Measurements from ENCODE around the gene SFTA2. TPM values are rescaled to one million over a fixed set of nuclear protein-coding genes. Genes with fewer than 3 reads are reported as not detected.

SFTA2 gene
- total and polyA plus RNA-seq, 2 of the 8 experiments (the other 6 are each of a cell fraction or from before 2014, with no cell fraction given) = not detected

DNA sequence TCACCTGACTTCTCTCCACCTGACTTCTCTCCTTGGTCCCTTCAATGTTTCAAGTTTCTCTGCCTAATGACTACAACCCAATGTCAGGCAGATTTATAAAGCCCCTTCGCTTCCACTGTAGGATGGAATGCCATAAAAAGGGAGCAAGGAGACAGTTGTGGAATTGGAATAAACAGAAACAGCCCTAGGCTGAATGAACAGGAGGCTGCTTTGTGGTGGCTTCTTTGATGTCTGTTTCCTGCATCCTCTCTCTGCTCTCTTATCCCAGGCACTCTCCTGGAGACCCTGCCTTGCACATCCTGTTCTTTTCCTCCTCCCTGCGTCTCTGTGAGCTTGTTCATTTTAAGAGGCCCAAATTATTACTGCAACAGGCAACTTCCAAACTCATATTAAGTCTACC lies 25.7 kb upstream of the SFTA2 start:
- Histone ChIP-seq H3K4me2 (ENCODE audit: insufficient read depth in 1 of 2, low read depth in 2 of 2, low read length in 2 of 2) (no peak overlapping the region), H3K4me3 (ENCODE audit: extremely low read depth in 1 of 4, insufficient read depth in 2 of 4, low read depth in 3 of 4, low read length in 4 of 4) (no peak overlapping the region), H3K79me1 (ENCODE audit: low read depth, low read length) (no peaks in the 10 kb centered on the region), H2BK12ac (ENCODE audit: low read depth, low read length) (no peak overlapping the region), H3K9ac (replicated peaks in 1 of 4; ENCODE audit: extremely low read depth in 1 of 4, low read depth in 3 of 4, low read length in 3 of 4) (no peak overlapping the region), H4K8ac (ENCODE audit: extremely low read depth, insufficient read depth, low read length) (no peak overlapping the region), H2BK5ac (ENCODE audit: low read depth, low read length) (no peak overlapping the region), H3K4ac (replicated peaks; ENCODE audit: insufficient read length, low read depth, low read length) (no peak overlapping the region), H3K36me3 (ENCODE audit: control insufficient read depth in 2 of 4, insufficient read depth in 4 of 4, low read length in 3 of 4) (no peaks in the 10 kb centered on the region), H2BK15ac (ENCODE audit: low read length) (no peak overlapping the region), H4K91ac (replicated peaks; ENCODE audit: insufficient read length, low read length) (no peak overlapping the region), H3K23me2 (ENCODE audit: low read depth, low read length) (peaks cover 6% of the 10 kb centered on the region; the same call in 1 of the 2 replicates), H3K79me2 (ENCODE audit: control insufficient read depth in 1 of 2, insufficient read depth in 2 of 2, low read length in 2 of 2) (no peaks in the 10 kb centered on the region), H3K4me1 (replicated peaks in 1 of 4; ENCODE audit: control insufficient read depth in 3 of 4, insufficient read depth in 4 of 4, low read length in 3 of 4) (peaks cover 3 to 4% (median 4%) of the 10 kb centered on the region in 4 experiments; a peak in 4 of 7 replicates), H3K56ac (replicated peaks; ENCODE audit: insufficient read length, low read depth, low read length) (no peak overlapping the region), H3K27me3 (replicated peaks in 1 of 4; ENCODE audit: control insufficient read depth in 3 of 4, extremely low read depth in 1 of 4, insufficient read depth in 3 of 4, low read length in 3 of 4) (peaks cover 0 to 12% (median 9%) of the 10 kb centered on the region in 4 experiments; a peak in 5 of 7 replicates), H2BK120ac (replicated peaks; ENCODE audit: low read depth, low read length) (no peak overlapping the region), H3K14ac (ENCODE audit: insufficient read length) (no peak overlapping the region), H4K5ac (ENCODE audit: insufficient read length, low read depth, low read length) (no peak overlapping the region), H3K23ac (ENCODE audit: insufficient read length) (no peak overlapping the region), H2AK5ac (ENCODE audit: low read depth, low read length) (no peak overlapping the region), H4K20me1 (replicated peaks in 1 of 2; ENCODE audit: control insufficient read depth in 1 of 2, insufficient read depth in 2 of 2, low read length in 2 of 2) (no peaks in the 10 kb centered on the region), H3K27ac (ENCODE audit: low read depth, low read length) (no peak overlapping the region), H3K18ac (ENCODE audit: extremely low read depth, low read length) (no peak overlapping the region), H3K9me3 (ENCODE audit: insufficient read depth in 2 of 2, low read depth in 1 of 2, low read length in 1 of 2) (no peaks in the 10 kb centered on the region), H2BK20ac (ENCODE audit: low read length) (no peak overlapping the region), H2AFZ (ENCODE audit: low read length) (no peak overlapping the region)
- 80% methylated on average over 2 of the region's 2 CpGs; no CpG with 5 or more reads in 1 of the 2 experiments for WGBS, 2 experiments (ENCODE audit: extremely low coverage in 1 of 2, insufficient coverage in 1 of 2, insufficient read length in 1 of 2, insufficient replicate concordance in 2 of 2, low coverage in 1 of 2, low lambda C conversion rate in 2 of 2, missing lambda C conversion rate in 1 of 2)
- ChIA-PET POLR2A (ENCODE audit: partially characterized antibody) (no interaction called here), CTCF (ENCODE audit: partially characterized antibody) (interaction anchor here (0.8 to 2.6 kb wide), 5 partner anchors 15 to 239 kb away, joined by 3 to 9 read pairs (median 3); no protein-coding TSS in a partner anchor)
- FAIRE-seq = no peak
- no peak for DNase-seq (ENCODE audit: low read depth in 1 of 2, low spot score in 2 of 2)
- no peak for TF ChIP-seq SRF (IDR thresholded peaks at IDR 0.05; ENCODE audit: low read depth, low read length)
- TF ChIP-seq KDM1A (IDR thresholded peaks at IDR 0.05; ENCODE audit: borderline replicate concordance, low read length) = no peak
- TF ChIP-seq SAP30 (IDR thresholded peaks at IDR 0.05; ENCODE audit: insufficient read depth, insufficient replicate concordance, low read length) = no peak
- TF ChIP-seq PHF8 (conservative IDR thresholded peaks at IDR 0.05; ENCODE audit: low read depth, low read length) = no peak
- no peak for TF ChIP-seq SUZ12 (IDR thresholded peaks at IDR 0.05; ENCODE audit: low read length)
- TF ChIP-seq CBX5 (IDR thresholded peaks at IDR 0.05; ENCODE audit: low read depth, low read length) = no peak
- TF ChIP-seq GABPA (IDR thresholded peaks at IDR 0.05; ENCODE audit: borderline replicate concordance, insufficient read depth, low read length) = no peak
- no peak for TF ChIP-seq POLR2AphosphoS5 (IDR thresholded peaks at IDR 0.05; ENCODE audit: low read depth, low read length)
- TF ChIP-seq JUN (IDR thresholded peaks at IDR 0.05; ENCODE audit: low read depth, low read length) = no peak
- no peak for TF ChIP-seq RFX5 (IDR thresholded peaks at IDR 0.05; ENCODE audit: borderline replicate concordance, low read depth, low read length)
- TF ChIP-seq TBP (IDR thresholded peaks at IDR 0.05; ENCODE audit: low read depth, low read length) = no peak
- TF ChIP-seq KDM4A (IDR thresholded peaks at IDR 0.05; ENCODE audit: low read depth, low read length, severe bottlenecking) = no peak
- TF ChIP-seq, protein P1, sequence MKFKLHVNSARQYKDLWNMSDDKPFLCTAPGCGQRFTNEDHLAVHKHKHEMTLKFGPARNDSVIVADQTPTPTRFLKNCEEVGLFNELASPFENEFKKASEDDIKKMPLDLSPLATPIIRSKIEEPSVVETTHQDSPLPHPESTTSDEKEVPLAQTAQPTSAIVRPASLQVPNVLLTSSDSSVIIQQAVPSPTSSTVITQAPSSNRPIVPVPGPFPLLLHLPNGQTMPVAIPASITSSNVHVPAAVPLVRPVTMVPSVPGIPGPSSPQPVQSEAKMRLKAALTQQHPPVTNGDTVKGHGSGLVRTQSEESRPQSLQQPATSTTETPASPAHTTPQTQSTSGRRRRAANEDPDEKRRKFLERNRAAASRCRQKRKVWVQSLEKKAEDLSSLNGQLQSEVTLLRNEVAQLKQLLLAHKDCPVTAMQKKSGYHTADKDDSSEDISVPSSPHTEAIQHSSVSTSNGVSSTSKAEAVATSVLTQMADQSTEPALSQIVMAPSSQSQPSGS (IDR thresholded peaks at IDR 0.05; ENCODE audit: low read length) = no peak
